SU-DHL-6 (cell line): ENCODE data around the gene PTPRH.

Experiments
- H2AFZ ChIP-seq: fragments of 200-600 bp; sonication (generic); 2 replicates; pipeline ENCODE4 v1.6.1; 2014; ENCODE audit warnings: low read depth, mild to moderate bottlenecking, moderate library complexity, mixed read lengths, antibody characterized with exemption, low read length; ENCODE audit not compliant: severe bottlenecking
- H3F3A ChIP-seq: fragments of 200-600 bp; shearing (Covaris generic); 2 replicates; pipeline ENCODE4 v1.6.0; 2016; ENCODE audit warnings: antibody characterized with exemption, mild to moderate bottlenecking; ENCODE audit not compliant: insufficient read depth
- H3K27ac ChIP-seq: fragments of 200-600 bp; sonication (generic); 2 replicates; pipeline ENCODE4 v1.5.1; 2016; ENCODE audit warnings: low read depth, mild to moderate bottlenecking, low read length, moderate library complexity, mixed read lengths
- H3K27me3 ChIP-seq: fragments of 200-600 bp; sonication (generic), shearing (Covaris generic); 2 replicates; pipeline ENCODE4 v1.6.0; 2014; ENCODE audit warnings: mild to moderate bottlenecking, low read length
- H3K36me3 ChIP-seq: fragments of 200-600 bp; sonication (generic); 2 replicates; pipeline ENCODE4 v1.6.1; 2014; ENCODE audit warnings: mild to moderate bottlenecking, low read length, mixed read lengths
- H3K4me2 ChIP-seq: fragments of 300-600, 200-600 bp; shearing (Covaris generic), sonication (generic); 2 replicates; pipeline ENCODE4 v1.6.0; 2014; ENCODE audit warnings: low read length, low read depth, mild to moderate bottlenecking; ENCODE audit not compliant: poor library complexity, severe bottlenecking
- H3K4me3 ChIP-seq: fragments of 200-600 bp; sonication (generic); 2 replicates; pipeline ENCODE4 v1.5.1; 2014; ENCODE audit warnings: antibody characterized with exemption, low read length, mild to moderate bottlenecking, mixed read lengths; ENCODE audit not compliant: insufficient read depth, poor library complexity, severe bottlenecking
- H3K79me2 ChIP-seq: fragments of 200-600 bp; sonication (generic); 2 replicates; pipeline ENCODE4 v1.6.1; 2014; ENCODE audit warnings: mild to moderate bottlenecking, low read length, moderate library complexity; ENCODE audit not compliant: insufficient read depth
- H3K9ac ChIP-seq: fragments of 200-600 bp; sonication (generic); 2 replicates; pipeline ENCODE4 v1.7.0; 2014; ENCODE audit warnings: mild to moderate bottlenecking, low read length
- H3K9me2 ChIP-seq: fragments of 200-600 bp; sonication (generic); replicated peaks from 2 replicates; pipeline ENCODE4 v1.6.1; 2014; ENCODE audit warnings: low read length; ENCODE audit not compliant: insufficient read depth
- H3K9me3 ChIP-seq: fragments of 200-600 bp; sonication (generic); 2 replicates; pipeline ENCODE4 v1.6.1; 2014; ENCODE audit warnings: low read length, mixed read lengths; ENCODE audit not compliant: insufficient read depth
- H4K20me1 ChIP-seq: fragments of 200-600 bp; sonication (generic); 2 replicates; pipeline ENCODE4 v1.6.1; 2014; ENCODE audit warnings: low read depth, mild to moderate bottlenecking, antibody characterized with exemption, low read length, moderate library complexity, mixed read lengths
- EZH2phosphoT487 ChIP-seq: fragments of 200-600 bp; sonication (generic), shearing (Covaris generic); conservative IDR thresholded peaks from 2 replicates; pipeline ENCODE4 v1.6.1; 2018; ENCODE audit warnings: mild to moderate bottlenecking, antibody characterized with exemption, low read length, moderate library complexity, mixed read lengths
- TF ChIP-seq, protein P1 (sequence below): fragments of 200-600 bp; sonication (generic); IDR thresholded peaks from one replicate; pipeline ENCODE4 v1.5.1; 2017; ENCODE audit warnings: antibody characterized with exemption, mild to moderate bottlenecking, low read length, moderate library complexity; ENCODE audit not compliant: insufficient read depth, poor library complexity, severe bottlenecking

The PTPRH gene

DNA sequence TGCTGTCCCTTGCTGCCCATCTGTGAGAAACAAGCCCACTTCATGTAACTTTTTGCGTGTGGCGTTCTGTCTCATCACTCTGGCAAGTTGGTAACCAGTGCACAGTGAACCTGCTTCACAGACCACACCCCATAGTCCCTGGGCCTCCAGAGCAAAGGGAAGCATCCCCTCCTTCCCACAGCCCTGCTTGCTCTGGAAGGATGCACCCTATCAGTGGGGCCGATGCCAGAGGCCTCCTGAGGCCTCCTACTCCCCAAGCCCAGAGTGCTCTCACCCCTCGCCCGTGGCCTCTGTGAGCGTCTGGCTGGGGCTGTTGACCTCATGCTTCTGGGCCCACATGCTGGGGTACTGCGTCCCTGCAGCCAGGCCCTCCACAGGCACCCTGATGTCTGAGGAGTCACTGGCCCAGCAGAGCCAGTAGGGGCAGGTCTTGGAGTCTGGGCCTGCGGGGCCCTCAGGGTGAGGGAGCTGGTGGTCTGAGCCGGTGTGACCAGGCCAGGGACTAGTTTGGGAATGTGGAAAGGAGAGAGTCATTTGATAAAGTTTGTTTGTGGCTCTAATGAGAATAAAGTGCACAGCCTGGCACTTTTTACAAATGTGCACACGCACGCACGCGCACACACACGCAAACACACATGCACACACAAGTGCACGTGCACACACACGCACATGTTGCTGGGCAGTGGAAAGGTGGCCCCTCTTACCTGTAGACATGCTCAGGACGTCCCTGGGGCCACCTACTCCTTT, 14.2 kb upstream of the PTPRH start:
- no peaks in the 10 kb centered on the region for H3K79me2 ChIP-seq
- no peaks in the 10 kb centered on the region for H3K27me3 ChIP-seq
- no peak overlapping the region for H3K4me2 ChIP-seq
- no peak overlapping the region for H2AFZ ChIP-seq
- H4K20me1 ChIP-seq: no peaks in the 10 kb centered on the region; the same call in 1 of the 2 replicates
- no peak overlapping the region for H3K9ac ChIP-seq
- no peaks in the 10 kb centered on the region for H3F3A ChIP-seq
- H3K27ac ChIP-seq: no peak overlapping the region
- TF ChIP-seq, protein P1, sequence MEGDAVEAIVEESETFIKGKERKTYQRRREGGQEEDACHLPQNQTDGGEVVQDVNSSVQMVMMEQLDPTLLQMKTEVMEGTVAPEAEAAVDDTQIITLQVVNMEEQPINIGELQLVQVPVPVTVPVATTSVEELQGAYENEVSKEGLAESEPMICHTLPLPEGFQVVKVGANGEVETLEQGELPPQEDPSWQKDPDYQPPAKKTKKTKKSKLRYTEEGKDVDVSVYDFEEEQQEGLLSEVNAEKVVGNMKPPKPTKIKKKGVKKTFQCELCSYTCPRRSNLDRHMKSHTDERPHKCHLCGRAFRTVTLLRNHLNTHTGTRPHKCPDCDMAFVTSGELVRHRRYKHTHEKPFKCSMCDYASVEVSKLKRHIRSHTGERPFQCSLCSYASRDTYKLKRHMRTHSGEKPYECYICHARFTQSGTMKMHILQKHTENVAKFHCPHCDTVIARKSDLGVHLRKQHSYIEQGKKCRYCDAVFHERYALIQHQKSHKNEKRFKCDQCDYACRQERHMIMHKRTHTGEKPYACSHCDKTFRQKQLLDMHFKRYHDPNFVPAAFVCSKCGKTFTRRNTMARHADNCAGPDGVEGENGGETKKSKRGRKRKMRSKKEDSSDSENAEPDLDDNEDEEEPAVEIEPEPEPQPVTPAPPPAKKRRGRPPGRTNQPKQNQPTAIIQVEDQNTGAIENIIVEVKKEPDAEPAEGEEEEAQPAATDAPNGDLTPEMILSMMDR: no peak
- no peak for TF ChIP-seq EZH2phosphoT487
- no peak overlapping the region for H3K4me3 ChIP-seq
- no peaks in the 10 kb centered on the region for H3K9me3 ChIP-seq
- no peaks in the 10 kb centered on the region for H3K9me2 ChIP-seq
- no peaks in the 10 kb centered on the region for H3K36me3 ChIP-seq

DNA sequence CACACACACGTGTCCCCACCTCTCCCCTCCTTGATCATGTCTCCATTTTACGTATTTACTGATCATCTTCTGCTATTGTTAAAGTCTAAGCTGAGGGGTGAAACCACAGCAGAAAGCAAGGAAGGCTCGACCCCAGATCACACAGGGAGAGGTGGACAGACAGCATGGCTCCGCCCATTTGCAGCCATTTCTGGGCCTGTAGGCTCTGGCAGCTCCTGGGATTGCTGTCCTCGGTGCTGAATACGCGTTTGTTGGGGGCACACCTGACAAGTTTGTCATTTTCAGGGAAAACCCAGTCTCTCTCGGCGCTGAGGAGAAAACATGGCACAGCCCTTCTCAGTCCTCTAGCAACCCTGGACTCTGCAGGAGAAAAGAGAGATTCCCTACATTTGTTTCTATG, 11.2 kb upstream of the PTPRH start:
- H3F3A ChIP-seq: no peaks in the 10 kb centered on the region
- no peaks in the 10 kb centered on the region for H3K9me2 ChIP-seq
- H3K27me3 ChIP-seq: no peaks in the 10 kb centered on the region
- no peaks in the 10 kb centered on the region for H4K20me1 ChIP-seq
- no peaks in the 10 kb centered on the region for H3K79me2 ChIP-seq
- no peaks in the 10 kb centered on the region for H3K36me3 ChIP-seq
- no peaks in the 10 kb centered on the region for H3K9me3 ChIP-seq
- TF ChIP-seq, protein P1: no peak
- TF ChIP-seq EZH2phosphoT487: no peak
- no peak overlapping the region for H3K4me3 ChIP-seq
- H3K4me2 ChIP-seq: no peak overlapping the region
- no peak overlapping the region for H2AFZ ChIP-seq
- no peak overlapping the region for H3K9ac ChIP-seq
- no peak overlapping the region for H3K27ac ChIP-seq

DNA sequence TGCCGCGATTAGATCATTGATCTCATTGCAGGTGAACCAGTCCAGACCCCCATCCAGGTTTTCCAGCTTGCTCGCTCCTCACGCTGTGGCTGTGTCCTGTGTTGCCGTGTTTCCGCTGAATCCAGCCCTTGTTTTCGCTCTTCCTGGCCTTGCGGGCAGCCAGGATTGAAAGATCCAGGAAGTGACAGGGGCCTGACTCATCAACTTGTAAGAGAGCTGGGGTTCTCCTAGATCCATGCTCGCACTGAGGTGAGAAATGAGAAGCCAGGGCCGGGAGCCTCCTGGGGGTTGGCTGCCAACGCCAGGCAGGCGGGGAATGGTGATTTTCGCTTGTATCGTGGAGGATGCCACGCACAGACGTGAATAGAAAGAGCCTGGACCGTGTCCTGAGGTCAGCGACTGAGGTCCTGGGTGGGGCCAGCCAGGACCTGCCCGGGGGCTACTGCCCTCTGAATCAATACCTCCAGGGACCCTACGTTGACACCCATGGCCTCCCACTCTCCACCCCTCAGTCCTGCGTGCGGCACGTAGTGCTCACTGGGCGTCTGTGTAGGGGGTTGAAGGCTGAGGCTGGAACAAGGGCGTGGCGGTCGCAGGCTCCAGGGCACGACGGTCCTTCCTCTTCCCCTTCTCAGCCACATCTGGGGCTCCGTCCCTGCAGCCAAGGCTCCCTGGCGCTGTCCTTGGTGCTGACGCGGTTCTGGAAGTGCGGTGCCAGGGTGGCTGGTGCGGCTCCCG, 7.3 kb upstream of the PTPRH start:
- Histone ChIP-seq H3K27ac (no peak overlapping the region), H3K27me3 (no peaks in the 10 kb centered on the region), H2AFZ (no peak overlapping the region), H3K9me3 (peaks cover 5% of the 10 kb centered on the region; the same call in 1 of the 2 replicates), H3K9me2 (no peaks in the 10 kb centered on the region), H4K20me1 (no peaks in the 10 kb centered on the region), H3K36me3 (no peaks in the 10 kb centered on the region), H3F3A (no peaks in the 10 kb centered on the region), H3K9ac (no peak overlapping the region), H3K4me2 (no peak overlapping the region), H3K79me2 (no peaks in the 10 kb centered on the region), H3K4me3 (no peak overlapping the region)
- TF ChIP-seq, protein P1: no peak
- TF ChIP-seq EZH2phosphoT487: no peak
